GM18508 (cell line): ENCODE measurements around the gene ZNF862.
"Not testable (repeated sequence)": the region's sequence is repeated elsewhere in the genome, so short reads cannot be mapped to it uniquely, and the experiment has no call there.

Source experiments
- ATAC-seq: cut with Tn5 transposase; IDR thresholded peaks from one replicate; pipeline ENCODE4 v1.9.1; 2021; ENCODE audit warnings: moderate number of reproducible peaks; ENCODE audit not compliant: insufficient read depth, unreplicated experiment

Gene ZNF862

DNA sequence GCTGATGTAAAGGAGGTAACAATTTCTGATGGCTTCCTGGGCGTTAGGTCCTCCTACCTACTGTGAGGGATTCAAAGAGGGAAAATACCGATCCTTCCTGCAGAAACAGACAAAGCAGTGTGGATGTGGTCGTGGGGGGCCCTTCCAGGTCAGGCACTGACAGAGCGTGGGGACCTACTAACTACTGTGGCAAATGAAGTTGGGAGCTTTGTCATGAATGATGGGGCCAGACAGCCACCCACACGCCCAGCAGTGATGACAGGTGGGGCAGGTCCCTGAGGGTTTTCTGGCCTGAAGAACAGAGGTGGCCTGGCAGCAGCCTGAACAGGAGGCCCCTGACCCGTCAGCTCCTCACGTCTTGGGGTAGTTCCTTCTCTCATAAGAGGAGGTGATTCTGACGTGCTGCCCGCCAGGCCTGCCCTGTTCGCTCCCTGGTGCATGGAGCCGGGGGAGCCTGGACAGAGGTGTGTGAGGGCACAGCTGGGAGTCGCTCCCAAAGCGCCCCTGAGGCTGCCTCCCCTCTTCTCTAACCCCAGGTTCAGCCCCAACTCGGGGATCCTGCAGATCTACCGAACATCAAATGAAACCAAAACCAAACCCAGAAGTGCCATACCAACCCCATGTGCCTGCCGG lies 39.8 kb downstream of the ZNF862 start:
- ATAC-seq, result no peak

GRCh38 chr7:149878523-149878921 lies 40.3 kb downstream of the ZNF862 start:
- ATAC-seq, result no peak

GRCh38 chr7:149879271-149879743 lies 41.1 kb downstream of the ZNF862 start:
- ATAC-seq, result no peak

DNA sequence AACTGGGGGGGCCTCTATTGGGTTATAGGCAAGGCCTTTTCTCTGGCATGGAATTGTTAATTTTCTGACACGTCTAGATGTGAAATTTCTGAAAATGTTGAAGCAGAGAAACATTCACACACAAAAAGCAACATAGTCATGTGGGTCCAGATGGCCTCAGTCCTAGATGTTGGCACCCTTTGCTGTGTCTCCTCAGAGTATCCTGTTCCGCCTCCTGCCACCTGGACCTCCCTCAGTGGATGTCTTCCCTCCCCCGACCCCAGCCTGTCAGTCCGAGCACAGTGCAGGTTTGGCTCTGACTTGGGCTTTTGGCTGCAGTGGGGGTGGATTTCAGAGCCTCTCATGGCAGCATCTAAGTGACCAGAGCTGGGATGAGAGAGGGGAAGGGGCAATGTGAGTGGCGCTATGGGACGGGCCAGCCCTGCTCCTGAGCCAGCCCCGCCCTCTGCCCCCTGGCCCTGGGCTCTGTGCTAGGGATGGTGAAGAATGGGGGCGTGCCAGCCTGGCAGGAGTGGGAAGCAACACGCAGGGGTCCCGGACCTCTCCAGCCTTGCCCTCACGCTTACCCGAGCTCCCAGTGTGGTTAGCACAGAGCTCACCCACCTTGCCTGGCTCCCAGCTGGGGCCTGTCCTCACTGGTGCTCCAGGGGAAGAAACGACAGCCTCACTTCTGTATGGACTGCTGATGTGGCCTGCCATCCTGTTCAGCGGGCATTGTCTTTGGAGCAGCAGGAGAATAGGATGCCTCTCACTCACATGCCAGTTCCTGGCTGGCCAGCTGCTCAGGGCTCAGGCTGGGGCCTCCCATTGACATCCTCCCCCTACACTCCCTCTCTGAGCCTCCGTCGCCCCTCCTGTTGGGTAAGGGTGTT lies 41.8 kb downstream of the ZNF862 start:
- no peak for ATAC-seq

GRCh38 chr7:149880638-149881311 lies 42.6 kb downstream of the ZNF862 start:
- no peak for ATAC-seq

- no peak for ATAC-seq
These were observed 43.4 kb downstream of the ZNF862 start for GRCh38 chr7:149881328-149882247.

GRCh38 chr7:149882248-149883047 lies 44.3 kb downstream of the ZNF862 start:
- ATAC-seq, result no peak

DNA sequence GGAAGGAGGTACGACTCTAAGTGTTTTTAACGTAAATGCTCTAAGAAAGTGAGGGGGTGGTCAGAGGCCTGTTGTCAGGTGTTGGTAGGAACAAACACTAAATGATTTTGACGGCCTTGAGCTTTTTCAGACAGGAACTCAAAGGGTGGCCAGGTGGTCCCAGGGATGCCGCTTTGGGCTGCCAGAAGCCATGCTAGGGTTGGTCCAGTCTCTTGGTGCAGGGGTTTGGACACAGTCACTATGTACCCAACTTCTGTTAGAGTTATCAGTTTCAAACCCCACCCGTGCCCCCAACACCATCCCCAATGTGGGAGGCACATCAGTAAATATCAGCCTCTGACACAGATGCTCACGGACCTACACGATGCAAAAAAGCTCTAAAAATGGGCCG lies 44.9 kb downstream of the ZNF862 start:
- ATAC-seq, result no peak

GRCh38 chr7:149883452-149883861 lies 45.3 kb downstream of the ZNF862 start:
- no peak for ATAC-seq

DNA sequence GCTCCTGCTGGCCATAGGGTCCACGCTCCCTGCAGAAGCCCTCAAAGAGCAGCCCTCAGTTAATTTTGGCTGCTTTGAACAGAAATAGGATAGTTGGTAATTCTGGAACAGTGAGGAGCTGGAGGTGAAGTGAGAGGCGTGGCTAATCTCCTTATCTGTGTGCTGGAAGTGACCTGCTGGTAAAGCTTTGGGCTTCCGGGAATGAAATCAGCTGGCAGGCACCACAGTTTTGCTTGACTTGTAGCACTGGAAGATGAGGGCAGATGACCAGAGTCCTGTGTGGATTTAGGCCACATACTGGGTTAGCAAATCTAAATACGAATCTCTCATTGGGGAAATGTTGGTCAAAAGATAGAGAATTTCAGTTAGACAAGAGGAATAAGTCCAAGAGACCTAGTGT lies 45.8 kb downstream of the ZNF862 start:
- no peak for ATAC-seq

DNA sequence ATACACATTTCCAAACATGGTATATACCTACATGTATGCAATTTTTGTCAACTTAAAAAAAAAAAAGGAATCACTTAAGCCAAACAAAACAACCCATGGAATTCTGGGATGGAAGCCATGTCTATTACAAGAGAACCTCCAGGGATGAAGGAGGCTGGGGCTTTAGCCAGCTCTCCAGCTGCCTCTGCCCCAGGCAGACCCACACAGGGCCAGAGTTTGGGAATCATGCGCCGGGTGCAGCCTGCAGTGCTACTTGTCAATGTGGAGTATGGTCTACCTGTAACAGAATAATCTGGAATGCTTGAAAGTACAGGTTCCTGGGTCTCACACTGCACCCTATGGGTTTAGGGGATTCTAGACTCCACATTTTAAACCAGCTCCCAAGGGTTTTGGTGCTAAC lies 46.4 kb downstream of the ZNF862 start:
- ATAC-seq, result no peak

- no peak for ATAC-seq
These were observed 47.2 kb downstream of the ZNF862 start for GRCh38 chr7:149885191-149886017.

GRCh38 chr7:149886018-149886415 lies 47.8 kb downstream of the ZNF862 start:
- no peak for ATAC-seq

DNA sequence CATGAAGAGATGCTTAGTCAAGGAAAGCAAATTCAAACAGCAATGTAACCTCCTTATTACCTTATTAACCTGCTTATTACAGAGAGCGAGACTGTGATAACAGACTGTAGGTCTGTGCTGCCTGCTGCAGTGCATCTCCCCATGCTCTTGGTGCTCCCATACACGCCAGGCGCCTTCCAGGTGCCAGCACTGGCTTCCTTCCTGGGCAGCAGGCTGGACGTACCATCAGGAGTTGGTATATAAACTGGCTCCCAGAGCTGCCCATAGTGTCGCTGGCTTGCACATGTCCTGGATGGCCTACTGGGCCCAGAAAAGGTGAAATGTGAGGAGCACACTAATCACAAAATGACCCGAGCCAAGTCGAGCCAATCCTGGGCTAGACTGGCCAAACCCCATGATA lies 49.1 kb downstream of the ZNF862 start:
- ATAC-seq, result no peak

GRCh38 chr7:149890715-149891114 lies 52.5 kb downstream of the ZNF862 start:
- ATAC-seq, result not testable (repeated sequence)

- not testable (repeated sequence) for ATAC-seq
These were observed 56.8 kb downstream of the ZNF862 start for GRCh38 chr7:149894957-149895356.

DNA sequence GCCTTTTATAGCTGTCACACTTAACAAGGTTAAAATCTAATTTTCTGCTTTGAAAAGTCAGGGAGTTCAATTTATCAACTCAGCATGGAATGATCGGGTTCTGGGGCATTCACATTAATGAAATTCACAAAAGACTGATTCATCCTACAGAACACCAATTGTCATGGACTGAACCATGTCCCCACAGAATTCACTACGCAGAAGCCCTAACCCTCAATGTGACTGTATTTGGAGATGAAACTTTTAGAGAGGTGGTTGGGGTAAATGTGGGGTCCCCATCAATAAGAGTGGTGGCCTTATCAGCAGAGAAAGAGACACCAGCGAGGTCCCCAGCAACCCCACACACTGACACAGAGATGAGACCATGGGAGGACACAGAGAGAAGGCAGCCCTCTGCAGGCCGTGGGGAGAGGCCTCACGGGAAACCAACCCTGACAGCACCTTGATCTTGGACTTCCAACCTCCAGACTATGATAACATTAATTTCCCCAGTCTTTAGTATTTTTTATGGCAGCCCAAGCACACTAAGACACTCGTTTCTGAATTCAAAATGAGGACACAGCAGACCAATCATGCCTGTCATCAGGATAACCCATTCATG lies 69.7 kb downstream of the ZNF862 start:
- not testable (repeated sequence) for ATAC-seq

- ATAC-seq, result not testable (repeated sequence)
These were observed 72.0 kb downstream of the ZNF862 start for GRCh38 chr7:149910219-149910618.
